ENCODE results near the gene MT2A. TPM values are rescaled to one million over a fixed set of nuclear protein-coding genes. Genes with fewer than 3 reads are reported as not detected.
A peak's percentile ranks its signal among the peaks of the same experiment; 100 is the strongest.

Gene MT2A
- total and polyA plus RNA-seq, 7 experiments from 2014 or later, result 15.0 to 435 (median 40.7) TPM

GRCh38 chr16:56631197-56631596 lies 22.8 kb downstream of the MT2A start:
- peaks cover 4 to 11% of the 10 kb centered on the region in 2 donors for H3K4me1 ChIP-seq (ENCODE audit: control insufficient read depth in 2 of 2, insufficient read depth in 2 of 2, low read length in 2 of 2)
- Mint-ChIP-seq H3K27me3 (peaks cover 52 to 62% (median 55%) of the 10 kb centered on the region in 5 donors), H3K9me3 (peaks cover 0 to 4% (median 0%) of the 10 kb centered on the region in 11 donors), H3K4me3 (peak overlapping the region in 5 of 10 donors; percentile 70 to 85 (median 71)), H3K4me1 (peaks cover 13 to 37% (median 23%) of the 10 kb centered on the region in 7 donors), H3K27ac (no peak overlapping the region), H3K36me3 (peaks cover 0 to 4% (median 0%) of the 10 kb centered on the region in 5 donors)
- no peak for DNase-seq
- peaks cover 3 to 28% of the 10 kb centered on the region in 2 donors for H3K27me3 ChIP-seq (ENCODE audit: control insufficient read depth in 2 of 2, insufficient read depth in 2 of 2, low read length in 2 of 2)
- CTCF ChIA-PET, result interaction anchor here (0.7 kb wide), 1 partner anchor 81 kb away, joined by 4 read pairs; no protein-coding TSS in a partner anchor
- no peak overlapping the region for H3K4me3 ChIP-seq (ENCODE audit: low read length)
- ATAC-seq, result no peak
- POLR2A ChIA-PET, result interaction anchor here (0.9 to 1.5 kb wide), 2 partner anchors 12 to 45 kb away, joined by 4 read pairs; no protein-coding TSS in a partner anchor
- intact Hi-C loops (cut with micrococcal nuclease), result no loop called here
- no peak overlapping the region for H3K27ac ChIP-seq (ENCODE audit: low read depth, low read length)
- no peaks in the 10 kb centered on the region for H3K9me3 ChIP-seq (ENCODE audit: control insufficient read depth in 2 of 3, low read length in 3 of 3)
- H3K36me3 ChIP-seq (ENCODE audit: control insufficient read depth in 2 of 3, insufficient read depth in 3 of 3, low read length in 3 of 3), result no peaks in the 10 kb centered on the region

DNA sequence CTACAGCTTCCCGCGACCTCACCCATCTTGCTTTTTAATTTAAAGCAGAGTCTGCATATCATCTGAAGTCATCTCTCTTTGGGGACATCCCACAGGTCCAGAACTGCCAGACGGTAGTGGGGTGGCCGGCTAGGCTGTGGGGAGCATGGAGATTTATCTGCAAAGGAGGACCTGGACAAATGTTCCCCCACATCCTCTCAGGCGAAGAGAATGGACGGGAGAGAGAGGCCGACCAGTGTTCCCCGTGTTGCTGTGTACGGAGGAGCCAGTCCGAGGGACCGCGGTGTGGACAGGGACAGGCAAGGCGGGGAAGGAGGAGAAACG lies 23.4 kb downstream of the MT2A start:
- ATAC-seq, result no peak
- H3K36me3 Mint-ChIP-seq, result peaks cover 0 to 4% (median 0%) of the 10 kb centered on the region in 5 donors
- H3K27ac Mint-ChIP-seq, result no peak overlapping the region
- H3K9me3 ChIP-seq (ENCODE audit: control insufficient read depth in 2 of 3, low read length in 3 of 3), result no peaks in the 10 kb centered on the region
- ChIA-PET CTCF (interaction anchor here (0.7 to 0.8 kb wide), 2 partner anchors 30 to 81 kb away, joined by 3 to 4 read pairs; no protein-coding TSS in a partner anchor), POLR2A (interaction anchor here (1.0 to 1.5 kb wide), 2 partner anchors 8 to 12 kb away, joined by 4 to 5 read pairs; no protein-coding TSS in a partner anchor)
- no peak overlapping the region for H3K27ac ChIP-seq (ENCODE audit: low read depth, low read length)
- H3K4me1 Mint-ChIP-seq, result peaks cover 13 to 38% (median 24%) of the 10 kb centered on the region in 7 donors
- H3K9me3 Mint-ChIP-seq, result peaks cover 0 to 4% (median 0%) of the 10 kb centered on the region in 11 donors
- H3K27me3 ChIP-seq (ENCODE audit: control insufficient read depth in 2 of 2, insufficient read depth in 2 of 2, low read length in 2 of 2), result peaks cover 3 to 34% of the 10 kb centered on the region in 2 donors
- intact Hi-C loops (cut with micrococcal nuclease), result no loop called here
- peak overlapping the region; percentile 25 to 88 (median 73) for H3K4me3 Mint-ChIP-seq
- peaks cover 58 to 68% (median 61%) of the 10 kb centered on the region in 5 donors for H3K27me3 Mint-ChIP-seq
- DNase-seq, result no peak
- H3K4me1 ChIP-seq (ENCODE audit: control insufficient read depth in 2 of 2, insufficient read depth in 2 of 2, low read length in 2 of 2), result peaks cover 4 to 10% of the 10 kb centered on the region in 2 donors
- no peaks in the 10 kb centered on the region for H3K36me3 ChIP-seq (ENCODE audit: control insufficient read depth in 2 of 3, insufficient read depth in 3 of 3, low read length in 3 of 3)
- H3K4me3 ChIP-seq (ENCODE audit: low read length), result no peak overlapping the region

DNA sequence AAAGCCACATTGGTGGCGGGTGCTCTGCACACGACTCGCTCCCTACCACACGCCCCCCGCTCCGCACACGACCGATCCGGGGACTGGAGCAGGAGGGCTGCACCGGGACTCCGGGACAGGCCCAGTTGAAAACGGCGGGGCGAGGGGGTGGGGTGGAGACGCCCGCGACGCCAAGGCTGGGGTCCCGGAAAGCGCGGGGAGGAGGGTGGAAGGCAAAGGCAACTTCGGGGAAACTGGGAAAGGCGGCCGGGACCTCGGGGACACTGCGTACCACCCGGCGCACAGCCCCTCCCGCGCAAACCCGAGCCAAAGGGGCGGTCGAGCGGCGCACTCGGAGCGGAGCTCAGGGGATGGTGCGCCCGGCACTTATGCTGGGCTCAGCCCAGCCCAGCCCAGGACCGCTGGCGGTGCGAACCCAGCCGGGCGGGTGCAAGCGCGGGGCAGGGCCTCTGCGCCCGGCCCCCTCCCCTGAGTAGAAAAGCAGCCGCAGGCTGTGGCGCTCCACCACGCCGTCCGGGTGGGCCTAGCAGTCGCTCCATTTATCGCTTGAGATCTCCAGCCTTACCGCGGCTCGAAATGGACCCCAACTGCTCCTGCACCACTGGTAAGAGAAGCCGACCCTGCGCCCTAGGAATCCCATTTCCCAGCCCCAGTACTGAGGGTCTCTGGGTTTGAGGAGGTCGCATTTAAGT lies 23.9 kb downstream of the MT2A start, which contains the start of gene MT1M:
TSS of gene MT1M (plus strand) at position 504 of the 692 bp plus-strand sequence. CDS start at position 577, 73 bp downstream.
- peak within 1 kb of the TSS; percentile 56 to 88 (median 73) for H3K4me3 Mint-ChIP-seq
- Histone ChIP-seq H3K27me3 (ENCODE audit: control insufficient read depth in 2 of 2, insufficient read depth in 2 of 2, low read length in 2 of 2) (peaks cover 3 to 34% of the 10 kb centered on the region in 2 donors), H3K4me3 (ENCODE audit: low read length) (no peak within 1 kb of the TSS), H3K27ac (ENCODE audit: low read depth, low read length) (no peak within 1 kb of the TSS), H3K4me1 (ENCODE audit: control insufficient read depth in 2 of 2, insufficient read depth in 2 of 2, low read length in 2 of 2) (peaks cover 4 to 10% of the 10 kb centered on the region in 2 donors), H3K36me3 (ENCODE audit: control insufficient read depth in 2 of 3, insufficient read depth in 3 of 3, low read length in 3 of 3) (no peaks in the 10 kb centered on the region), H3K9me3 (ENCODE audit: control insufficient read depth in 2 of 3, low read length in 3 of 3) (no peaks in the 10 kb centered on the region)
- peaks cover 0 to 4% (median 0%) of the 10 kb centered on the region in 11 donors for H3K9me3 Mint-ChIP-seq
- peaks cover 13 to 39% (median 24%) of the 10 kb centered on the region in 7 donors for H3K4me1 Mint-ChIP-seq
- peak; percentile 41 for ATAC-seq
- H3K27ac Mint-ChIP-seq, result no peak within 1 kb of the TSS
- peaks cover 61 to 74% (median 65%) of the 10 kb centered on the region in 5 donors for H3K27me3 Mint-ChIP-seq
- H3K36me3 Mint-ChIP-seq, result peaks cover 0 to 4% (median 0%) of the 10 kb centered on the region in 5 donors
- POLR2A ChIA-PET, result interaction anchor here (1.0 kb wide), 1 partner anchor 8 kb away, joined by 5 read pairs; no protein-coding TSS in a partner anchor
- intact Hi-C loops (cut with micrococcal nuclease), result no loop called here
- no peak for DNase-seq
- CTCF ChIA-PET, result interaction anchor here (0.8 kb wide), 1 partner anchor 30 kb away, joined by 3 read pairs; no protein-coding TSS in a partner anchor

- Mint-ChIP-seq H3K9me3 (peaks cover 0 to 4% (median 0%) of the 10 kb centered on the region in 11 donors), H3K36me3 (peaks cover 0 to 4% (median 0%) of the 10 kb centered on the region in 5 donors), H3K4me1 (peaks cover 16 to 45% (median 27%) of the 10 kb centered on the region in 7 donors), H3K27me3 (peaks cover 67 to 80% (median 71%) of the 10 kb centered on the region in 5 donors), H3K27ac (no peak overlapping the region), H3K4me3 (peak overlapping the region in 8 of 10 donors; percentile 49 to 85 (median 65))
- intact Hi-C loops (cut with micrococcal nuclease), result no loop called here
- Histone ChIP-seq H3K27ac (ENCODE audit: low read depth, low read length) (no peak overlapping the region), H3K36me3 (ENCODE audit: control insufficient read depth in 2 of 3, insufficient read depth in 3 of 3, low read length in 3 of 3) (no peaks in the 10 kb centered on the region), H3K9me3 (ENCODE audit: control insufficient read depth in 2 of 3, low read length in 3 of 3) (no peaks in the 10 kb centered on the region), H3K4me3 (ENCODE audit: low read length) (no peak overlapping the region), H3K27me3 (ENCODE audit: control insufficient read depth in 2 of 2, insufficient read depth in 2 of 2, low read length in 2 of 2) (peaks cover 3 to 35% of the 10 kb centered on the region in 2 donors), H3K4me1 (ENCODE audit: control insufficient read depth in 2 of 2, insufficient read depth in 2 of 2, low read length in 2 of 2) (peaks cover 4 to 10% of the 10 kb centered on the region in 2 donors)
- ATAC-seq (no peak), DNase-seq (no peak)
- ChIA-PET POLR2A (interaction anchor here (1.0 kb wide), 1 partner anchor 9 kb away, joined by 5 read pairs; no protein-coding TSS in a partner anchor), CTCF (no interaction called here)
These were observed 24.5 kb downstream of the MT2A start for GRCh38 chr16:56632848-56633365.

- CTCF ChIA-PET, result no interaction called here
- peaks cover 4 to 10% of the 10 kb centered on the region in 2 donors for H3K4me1 ChIP-seq (ENCODE audit: control insufficient read depth in 2 of 2, insufficient read depth in 2 of 2, low read length in 2 of 2)
- intact Hi-C loops (cut with micrococcal nuclease), result no loop called here
- peaks cover 18 to 48% (median 28%) of the 10 kb centered on the region in 7 donors for H3K4me1 Mint-ChIP-seq
- peaks cover 72 to 82% (median 75%) of the 10 kb centered on the region in 5 donors for H3K27me3 Mint-ChIP-seq
- H3K9me3 ChIP-seq (ENCODE audit: control insufficient read depth in 2 of 3, low read length in 3 of 3), result no peaks in the 10 kb centered on the region
- peaks cover 0 to 4% (median 0%) of the 10 kb centered on the region in 5 donors for H3K36me3 Mint-ChIP-seq
- peaks cover 3 to 38% of the 10 kb centered on the region in 2 donors for H3K27me3 ChIP-seq (ENCODE audit: control insufficient read depth in 2 of 2, insufficient read depth in 2 of 2, low read length in 2 of 2)
- peak overlapping the region in 3 of 10 donors; percentile 66 to 85 (median 71) for H3K4me3 Mint-ChIP-seq
- ATAC-seq, result no peak
- H3K9me3 Mint-ChIP-seq, result peaks cover 0 to 4% (median 0%) of the 10 kb centered on the region in 11 donors
- no peak for DNase-seq
- H3K36me3 ChIP-seq (ENCODE audit: control insufficient read depth in 2 of 3, insufficient read depth in 3 of 3, low read length in 3 of 3), result no peaks in the 10 kb centered on the region
- H3K27ac ChIP-seq (ENCODE audit: low read depth, low read length), result no peak overlapping the region
- no peak overlapping the region for H3K4me3 ChIP-seq (ENCODE audit: low read length)
- H3K27ac Mint-ChIP-seq, result no peak overlapping the region
- POLR2A ChIA-PET, result no interaction called here
These were observed 25.2 kb downstream of the MT2A start for GRCh38 chr16:56633535-56633934.

DNA sequence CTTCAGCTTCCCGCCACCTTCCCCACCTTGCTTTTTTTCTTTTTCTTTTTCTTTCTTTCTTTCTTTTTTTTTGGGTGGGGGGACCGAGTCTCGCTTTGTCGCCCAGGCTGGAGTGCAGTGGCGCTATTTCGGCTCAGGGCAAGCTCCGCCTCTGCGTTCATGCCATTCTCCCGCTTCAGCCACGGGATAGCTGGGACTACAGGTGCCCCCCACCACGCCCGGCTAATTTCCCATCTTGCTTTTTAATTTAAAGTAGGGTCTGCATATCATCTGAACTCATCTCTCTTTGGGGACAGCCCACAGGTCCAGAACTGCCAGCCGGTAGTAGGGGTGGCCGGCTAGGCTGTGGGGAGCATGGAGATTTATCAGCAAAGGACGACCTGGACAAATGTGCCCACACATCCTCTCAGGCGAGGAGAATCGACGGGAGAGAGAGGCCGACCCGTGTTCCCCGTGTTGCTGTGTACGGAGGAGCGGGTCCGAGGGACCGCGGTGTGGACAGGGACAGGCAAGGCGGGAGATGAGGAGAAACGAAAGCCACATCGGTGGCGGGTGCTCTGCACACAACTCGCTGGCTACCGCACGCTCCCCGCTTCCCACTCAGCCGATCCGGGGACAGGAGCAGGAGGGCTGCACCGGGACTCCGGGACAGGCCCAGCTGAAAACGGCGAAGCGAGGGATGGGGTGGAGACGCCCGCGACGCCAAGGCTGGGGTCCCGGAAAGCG lies 26.5 kb downstream of the MT2A start:
- DNase-seq (no peak), ATAC-seq (no peak)
- H3K4me1 ChIP-seq (ENCODE audit: control insufficient read depth in 2 of 2, insufficient read depth in 2 of 2, low read length in 2 of 2), result peaks cover 4 to 10% of the 10 kb centered on the region in 2 donors
- Mint-ChIP-seq H3K9me3 (peaks cover 0 to 4% (median 0%) of the 10 kb centered on the region in 11 donors), H3K4me1 (peaks cover 20 to 50% (median 28%) of the 10 kb centered on the region in 7 donors), H3K27me3 (peaks cover 82 to 91% (median 85%) of the 10 kb centered on the region in 5 donors), H3K4me3 (peak overlapping the region; percentile 39 to 83 (median 73)), H3K36me3 (peaks cover 0 to 4% (median 0%) of the 10 kb centered on the region in 5 donors), H3K27ac (no peak overlapping the region)
- H3K4me3 ChIP-seq (ENCODE audit: low read length), result no peak overlapping the region
- CTCF ChIA-PET, result interaction anchor here (0.7 to 1.6 kb wide), 3 partner anchors 11 to 156 kb away, joined by 3 read pairs; no protein-coding TSS in a partner anchor
- POLR2A ChIA-PET, result interaction anchor here (1.0 kb wide), 1 partner anchor 9 kb away, joined by 5 read pairs; no protein-coding TSS in a partner anchor
- H3K27ac ChIP-seq (ENCODE audit: low read depth, low read length), result no peak overlapping the region
- H3K27me3 ChIP-seq (ENCODE audit: control insufficient read depth in 2 of 2, insufficient read depth in 2 of 2, low read length in 2 of 2), result peaks cover 7 to 38% of the 10 kb centered on the region in 2 donors
- intact Hi-C loops (cut with micrococcal nuclease), result no loop called here
- H3K9me3 ChIP-seq (ENCODE audit: control insufficient read depth in 2 of 3, low read length in 3 of 3), result no peaks in the 10 kb centered on the region
- H3K36me3 ChIP-seq (ENCODE audit: control insufficient read depth in 2 of 3, insufficient read depth in 3 of 3, low read length in 3 of 3), result no peaks in the 10 kb centered on the region

Data from naive thymus-derived CD4-positive, alpha-beta T cell (primary cell).